Right atrium auricular region (tissue), 2 donors: ENCODE measurements around the gene SSBP4. TPM values are rescaled to one million over a fixed set of nuclear protein-coding genes. Genes with fewer than 3 reads are reported as not detected.
A peak's percentile ranks its signal among the peaks of the same experiment; 100 is the strongest.

Experiments
- DNase-seq: peaks from one replicate; pipeline ENCODE4 v3.0.0-alpha.2; 2019; ENCODE audit warnings: low spot score
- H3K27ac ChIP-seq, 2 donors: fragments of 200-600 bp; sonication (generic); 1 replicate in 1 of 2; 2 replicates in 1 of 2; pipeline ENCODE4 v1.5.1; 2016 to 2019
- H3K27me3 ChIP-seq, 2 donors: fragments of 200-600 bp; sonication (generic); one replicate each; pipeline versions ENCODE4 v1.5.1 to v1.6.0; 2017 to 2019
- H3K36me3 ChIP-seq: fragments of 200-600 bp; sonication (generic); one replicate; pipeline ENCODE4 v1.5.1; 2016
- H3K4me1 ChIP-seq, 2 donors: fragments of 200-600 bp; sonication (generic); one replicate each; pipeline versions ENCODE4 v1.5.1 to v1.6.0; 2017 to 2019
- H3K4me3 ChIP-seq, 2 donors: fragments of 200-600 bp; sonication (generic); 1 replicate in 1 of 2; 2 replicates in 1 of 2; pipeline ENCODE4 v1.5.1; 2017 to 2019; ENCODE audit warnings: mild to moderate bottlenecking in 1 of 2, moderate library complexity in 1 of 2
- H3K9me3 ChIP-seq, 2 donors: fragments of 200-600 bp; sonication (generic); one replicate each; pipeline ENCODE4 v1.5.1; 2019
- total RNA-seq, 2 donors: library from RNA; depleted of rRNA; stranded (reverse); fragments of >200 nt; gene quantifications; one replicate each; pipeline ENCODE4 v1.1.0, GENCODE V29; 2016
- TF ChIP-seq, protein P1 (sequence below), 2 donors: fragments of 200-600 bp; sonication (generic); IDR thresholded peaks; one replicate each; pipeline ENCODE4 v1.5.1; 2019; ENCODE audit warnings: antibody characterized with exemption in 2 of 2

The SSBP4 gene
- total RNA-seq, 2 donors from 2014 or later = 31.7 to 59.5 TPM

DNA sequence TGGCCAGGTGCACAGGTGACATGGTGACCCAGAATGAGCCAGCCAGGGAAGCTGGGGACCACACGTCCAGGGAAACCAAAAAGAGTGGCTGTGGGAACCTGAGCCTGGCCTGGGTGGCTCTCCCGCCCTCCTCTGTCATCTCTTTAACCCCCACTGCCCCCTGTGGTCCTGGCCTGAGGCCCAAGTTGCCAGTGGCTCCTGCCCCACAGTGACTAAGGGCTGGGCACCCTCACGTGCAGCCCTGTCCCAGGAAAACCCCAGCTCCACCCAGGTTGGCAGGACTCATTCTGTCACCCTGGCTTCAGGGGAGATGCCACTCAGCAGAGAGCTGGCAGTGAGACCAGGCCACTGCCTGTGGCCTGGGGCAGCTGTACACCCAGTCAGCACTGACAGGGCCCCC, 49.3 kb downstream of the SSBP4 start:
- Histone ChIP-seq H3K9me3 (no peaks in the 10 kb centered on the region), H3K4me3 (no peak overlapping the region), H3K36me3 (peaks cover 24% of the 10 kb centered on the region), H3K27me3 (no peaks in the 10 kb centered on the region), H3K27ac (no peak overlapping the region), H3K4me1 (peaks cover 0 to 74% of the 10 kb centered on the region in 2 donors)
- TF ChIP-seq, protein P1, sequence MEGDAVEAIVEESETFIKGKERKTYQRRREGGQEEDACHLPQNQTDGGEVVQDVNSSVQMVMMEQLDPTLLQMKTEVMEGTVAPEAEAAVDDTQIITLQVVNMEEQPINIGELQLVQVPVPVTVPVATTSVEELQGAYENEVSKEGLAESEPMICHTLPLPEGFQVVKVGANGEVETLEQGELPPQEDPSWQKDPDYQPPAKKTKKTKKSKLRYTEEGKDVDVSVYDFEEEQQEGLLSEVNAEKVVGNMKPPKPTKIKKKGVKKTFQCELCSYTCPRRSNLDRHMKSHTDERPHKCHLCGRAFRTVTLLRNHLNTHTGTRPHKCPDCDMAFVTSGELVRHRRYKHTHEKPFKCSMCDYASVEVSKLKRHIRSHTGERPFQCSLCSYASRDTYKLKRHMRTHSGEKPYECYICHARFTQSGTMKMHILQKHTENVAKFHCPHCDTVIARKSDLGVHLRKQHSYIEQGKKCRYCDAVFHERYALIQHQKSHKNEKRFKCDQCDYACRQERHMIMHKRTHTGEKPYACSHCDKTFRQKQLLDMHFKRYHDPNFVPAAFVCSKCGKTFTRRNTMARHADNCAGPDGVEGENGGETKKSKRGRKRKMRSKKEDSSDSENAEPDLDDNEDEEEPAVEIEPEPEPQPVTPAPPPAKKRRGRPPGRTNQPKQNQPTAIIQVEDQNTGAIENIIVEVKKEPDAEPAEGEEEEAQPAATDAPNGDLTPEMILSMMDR (IDR thresholded peaks at IDR 0.05) = no peak
- no peak for DNase-seq

DNA sequence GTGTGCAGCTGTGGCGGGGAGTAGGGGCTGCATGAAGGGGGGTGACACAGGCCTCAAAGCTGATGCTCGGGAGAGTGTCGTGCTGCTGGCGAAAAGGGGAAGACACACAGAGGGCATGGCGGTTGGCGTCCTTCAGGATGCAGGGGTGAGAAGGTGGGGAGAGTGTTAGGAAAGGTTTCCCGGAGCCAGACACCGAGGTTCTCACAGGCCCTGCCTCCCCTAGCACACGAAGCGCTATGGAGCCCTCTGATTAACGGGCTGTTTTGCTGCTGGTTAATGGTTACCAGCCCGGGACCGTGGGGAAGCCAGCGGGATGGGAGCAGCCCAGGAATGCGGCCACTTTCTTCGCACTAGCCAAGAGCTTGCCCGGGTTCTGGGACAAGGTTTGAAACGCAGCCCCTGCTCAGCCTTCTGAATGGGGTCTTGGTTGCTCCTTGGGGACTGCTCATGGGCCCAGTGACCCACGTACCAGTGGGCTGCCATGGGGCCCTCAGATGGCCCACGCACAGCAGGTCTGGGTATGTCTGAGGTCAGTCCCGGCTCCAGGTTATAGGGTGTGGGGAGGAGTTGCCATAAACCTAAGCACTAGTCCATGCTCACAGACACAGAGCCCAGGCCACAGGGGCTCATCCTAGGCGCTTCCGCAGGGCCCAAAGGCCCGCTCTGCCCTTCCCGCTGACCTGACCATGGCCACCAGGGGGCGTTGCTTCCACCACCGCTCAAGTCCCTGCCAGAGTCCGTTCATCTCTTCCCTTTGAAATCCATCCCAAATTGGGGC, 50.1 kb downstream of the SSBP4 start:
- Histone ChIP-seq H3K4me1 (peaks cover 0 to 74% of the 10 kb centered on the region in 2 donors), H3K9me3 (no peaks in the 10 kb centered on the region), H3K36me3 (peaks cover 24% of the 10 kb centered on the region), H3K27ac (no peak overlapping the region), H3K27me3 (no peaks in the 10 kb centered on the region), H3K4me3 (no peak overlapping the region)
- DNase-seq = peak; percentile 76
- TF ChIP-seq, protein P1 (IDR thresholded peaks at IDR 0.05) = peak; percentile 79 to 83

DNA sequence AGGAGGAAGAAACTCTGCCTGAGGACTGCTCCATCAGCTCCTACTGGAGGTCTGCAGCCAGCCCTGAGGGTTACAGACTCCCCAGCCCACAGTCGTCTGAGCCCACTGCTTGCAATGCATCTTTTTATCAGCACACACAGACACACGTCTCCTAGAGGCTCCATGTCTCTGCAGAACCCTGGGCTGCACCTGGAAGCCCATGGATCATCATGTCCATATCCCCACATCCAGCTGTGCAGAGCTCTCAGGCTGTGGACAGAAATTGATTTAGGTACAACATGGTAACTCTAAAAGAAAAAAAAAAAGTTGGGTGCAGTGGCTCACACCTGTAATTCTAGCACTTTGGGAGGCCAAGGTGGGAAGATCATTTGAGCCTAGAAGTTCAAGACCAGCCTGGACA, 51.6 kb downstream of the SSBP4 start:
- Histone ChIP-seq H3K36me3 (peaks cover 24% of the 10 kb centered on the region), H3K4me1 (peaks cover 0 to 71% of the 10 kb centered on the region in 2 donors)
- TF ChIP-seq, protein P1 (IDR thresholded peaks at IDR 0.05) = no peak

DNA sequence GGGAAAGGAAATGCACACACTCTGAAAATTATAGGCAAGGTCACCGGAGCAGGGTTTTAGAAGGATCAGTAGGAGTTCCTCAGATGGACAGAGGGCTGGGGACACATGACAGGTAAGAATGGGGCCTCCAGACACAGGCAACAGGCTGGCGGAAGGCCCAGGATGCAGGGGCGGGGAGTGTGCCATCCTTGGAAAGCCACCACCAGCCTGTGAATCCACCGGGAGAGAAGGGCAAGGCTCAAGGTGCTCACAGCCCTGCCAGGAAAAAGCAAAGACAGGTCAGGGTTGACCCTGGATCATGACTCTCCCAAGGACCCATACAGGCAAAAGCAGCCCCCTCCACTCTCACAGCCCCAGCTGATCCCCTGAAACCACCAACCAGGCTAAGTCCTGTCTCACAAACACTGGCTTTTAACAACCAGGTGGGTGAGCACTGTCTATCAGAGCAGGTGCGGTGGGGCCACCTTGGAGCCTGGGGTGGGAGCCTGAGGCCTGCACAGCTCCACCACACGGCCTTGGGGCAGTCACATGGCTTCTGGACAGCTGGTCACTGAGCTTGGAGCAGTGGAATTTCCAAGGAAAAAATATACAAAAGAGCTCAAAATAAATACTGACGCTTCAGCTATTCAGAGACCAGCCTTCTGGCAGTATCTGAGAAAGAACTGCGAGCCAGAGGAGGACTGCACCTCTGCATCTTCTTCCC, 54.0 kb downstream of the SSBP4 start:
- Histone ChIP-seq H3K27me3 (no peaks in the 10 kb centered on the region), H3K27ac (peak overlapping the region in 1 of 2 donors; percentile 23), H3K4me1 (peaks cover 0 to 57% of the 10 kb centered on the region in 2 donors), H3K36me3 (peaks cover 24% of the 10 kb centered on the region), H3K4me3 (no peak overlapping the region), H3K9me3 (no peaks in the 10 kb centered on the region)
- TF ChIP-seq, protein P1 (IDR thresholded peaks at IDR 0.05) = no peak
- DNase-seq = no peak

More for the DNA sequence above, 51.6 kb downstream of the SSBP4 start:
- Histone ChIP-seq H3K27me3 (no peaks in the 10 kb centered on the region), H3K9me3 (no peaks in the 10 kb centered on the region), H3K27ac (no peak overlapping the region), H3K4me3 (no peak overlapping the region)
- no peak for DNase-seq

DNA sequence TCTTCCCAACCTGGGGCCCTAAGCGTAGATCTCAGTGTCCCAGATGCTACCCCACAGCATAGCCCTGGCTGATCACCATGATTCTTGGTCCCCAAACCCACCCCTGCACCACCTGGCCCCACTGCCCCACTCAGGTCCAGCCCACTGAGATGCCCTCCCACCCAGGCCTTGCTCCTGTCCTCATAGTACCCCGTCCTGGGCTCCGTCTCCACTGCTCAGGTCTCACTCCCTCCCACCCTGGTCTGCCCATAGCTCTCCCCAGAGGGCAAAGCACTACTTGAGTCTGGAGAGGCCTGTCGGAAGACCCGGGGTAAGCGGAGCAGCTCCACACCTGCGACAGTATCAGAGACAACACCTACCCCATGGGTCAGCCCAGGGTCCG, 54.5 kb downstream of the SSBP4 start:
- TF ChIP-seq, protein P1 (IDR thresholded peaks at IDR 0.05) = no peak
- Histone ChIP-seq H3K4me1 (peaks cover 0 to 57% of the 10 kb centered on the region in 2 donors), H3K27ac (peak overlapping the region in 1 of 2 donors; percentile 23), H3K36me3 (peaks cover 24% of the 10 kb centered on the region), H3K4me3 (no peak overlapping the region), H3K27me3 (no peaks in the 10 kb centered on the region), H3K9me3 (no peaks in the 10 kb centered on the region)
- DNase-seq = no peak
